ENCODE results near the gene POU2F1. TPM values are rescaled to one million over a fixed set of nuclear protein-coding genes. Genes with fewer than 3 reads are reported as not detected.

Gene POU2F1
- total and polyA plus RNA-seq, 2 donors (not counting 1 experiment from before 2014, with no cell fraction given): 5.2 to 48.8 TPM

DNA sequence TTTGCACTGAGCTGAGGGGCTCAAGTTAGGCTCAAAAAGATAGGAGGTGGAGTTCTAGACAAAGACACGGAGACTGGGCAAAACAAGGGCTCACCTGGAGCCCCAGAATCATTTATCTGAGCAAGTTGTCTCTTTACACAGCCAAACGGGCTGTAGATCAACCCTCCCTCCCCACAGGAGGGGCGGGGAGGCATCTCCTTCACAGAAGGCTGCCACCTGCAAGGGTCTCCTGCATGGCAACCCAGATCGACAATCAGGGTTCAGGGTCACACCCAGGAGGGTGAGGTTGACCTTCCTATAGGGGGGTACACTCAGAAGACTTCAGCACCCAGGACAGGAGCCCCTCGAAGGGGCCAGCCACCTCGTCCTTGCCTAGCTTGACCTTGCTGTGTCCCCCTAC lies 213.6 kb downstream of the POU2F1 start:
- Histone ChIP-seq H3K27me3 (replicated peaks in 1 of 4; ENCODE audit: control extremely low read depth in 1 of 4, control insufficient read depth in 3 of 4, insufficient read depth in 4 of 4, low read length in 3 of 4) (peaks cover 0 to 14% (median 5%) of the 10 kb centered on the region in 4 experiments), H2AFZ (ENCODE audit: insufficient read depth, low read depth, low read length, poor library complexity, severe bottlenecking) (no peak overlapping the region), H3K9me3 (ENCODE audit: control extremely low read depth in 1 of 3, control insufficient read depth in 2 of 3, insufficient read depth in 1 of 3, low read length in 2 of 3) (peaks cover 0 to 13% (median 0%) of the 10 kb centered on the region in 3 donors), H3K4me1 (ENCODE audit: control insufficient read depth in 2 of 2, insufficient read depth in 2 of 2, low read length in 2 of 2) (peaks cover 52 to 64% of the 10 kb centered on the region in 2 donors), H3K4me3 (ENCODE audit: control extremely low read depth in 1 of 5, extremely low read depth in 1 of 5, insufficient read depth in 1 of 5, low read depth in 2 of 5, low read length in 4 of 5) (no peak overlapping the region), H3K27ac (ENCODE audit: low read length in 2 of 2) (no peak overlapping the region), H3K9ac (ENCODE audit: low read length) (no peak overlapping the region), H3K36me3 (replicated peaks in 1 of 2; ENCODE audit: control extremely low read depth in 1 of 2, control insufficient read depth in 1 of 2, extremely low read depth in 1 of 2, insufficient read depth in 2 of 2, low read length in 1 of 2) (no peaks in the 10 kb centered on the region), H3K4me2 (replicated peaks; ENCODE audit: low read depth, low read length, poor library complexity, severe bottlenecking) (no peak overlapping the region), H3K79me2 (ENCODE audit: control insufficient read depth, insufficient read depth, low read length) (no peaks in the 10 kb centered on the region), H4K20me1 (ENCODE audit: control insufficient read depth, insufficient read depth, low read length, poor library complexity, severe bottlenecking) (no peaks in the 10 kb centered on the region)
- Mint-ChIP-seq H3K4me1 (peaks cover 73% of the 10 kb centered on the region), H3K4me3 (no peak overlapping the region), H3K9me3 (ENCODE audit: insufficient read depth) (no peaks in the 10 kb centered on the region), H3K27ac (no peak overlapping the region), H3K27me3 (peaks cover 5% of the 10 kb centered on the region)
- no peak for DNase-seq
- TF ChIP-seq, protein P1, sequence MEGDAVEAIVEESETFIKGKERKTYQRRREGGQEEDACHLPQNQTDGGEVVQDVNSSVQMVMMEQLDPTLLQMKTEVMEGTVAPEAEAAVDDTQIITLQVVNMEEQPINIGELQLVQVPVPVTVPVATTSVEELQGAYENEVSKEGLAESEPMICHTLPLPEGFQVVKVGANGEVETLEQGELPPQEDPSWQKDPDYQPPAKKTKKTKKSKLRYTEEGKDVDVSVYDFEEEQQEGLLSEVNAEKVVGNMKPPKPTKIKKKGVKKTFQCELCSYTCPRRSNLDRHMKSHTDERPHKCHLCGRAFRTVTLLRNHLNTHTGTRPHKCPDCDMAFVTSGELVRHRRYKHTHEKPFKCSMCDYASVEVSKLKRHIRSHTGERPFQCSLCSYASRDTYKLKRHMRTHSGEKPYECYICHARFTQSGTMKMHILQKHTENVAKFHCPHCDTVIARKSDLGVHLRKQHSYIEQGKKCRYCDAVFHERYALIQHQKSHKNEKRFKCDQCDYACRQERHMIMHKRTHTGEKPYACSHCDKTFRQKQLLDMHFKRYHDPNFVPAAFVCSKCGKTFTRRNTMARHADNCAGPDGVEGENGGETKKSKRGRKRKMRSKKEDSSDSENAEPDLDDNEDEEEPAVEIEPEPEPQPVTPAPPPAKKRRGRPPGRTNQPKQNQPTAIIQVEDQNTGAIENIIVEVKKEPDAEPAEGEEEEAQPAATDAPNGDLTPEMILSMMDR (IDR thresholded peaks at IDR 0.05): no peak
- no peak for TF ChIP-seq EZH2 (IDR thresholded peaks at IDR 0.05; ENCODE audit: borderline replicate concordance, insufficient read depth, low read depth, low read length, poor library complexity, severe bottlenecking)
- ChIA-PET POLR2A (no interaction called here), CTCF (interaction anchor here (1.0 to 6.1 kb wide), 4 partner anchors 8 to 166 kb away, joined by 3 to 51 read pairs (median 4); no protein-coding TSS in a partner anchor)
- 96% methylated on average over 3 of the region's 6 CpGs for WGBS (ENCODE audit: insufficient coverage)
- intact Hi-C loops (cut with micrococcal nuclease): loop anchor here (5.0 to 10.0 kb wide), 2 partner anchors 110 to 212 kb away; partner anchors contain the start of gene POU2F1
- ATAC-seq (ENCODE audit: low read depth): no peak

DNA sequence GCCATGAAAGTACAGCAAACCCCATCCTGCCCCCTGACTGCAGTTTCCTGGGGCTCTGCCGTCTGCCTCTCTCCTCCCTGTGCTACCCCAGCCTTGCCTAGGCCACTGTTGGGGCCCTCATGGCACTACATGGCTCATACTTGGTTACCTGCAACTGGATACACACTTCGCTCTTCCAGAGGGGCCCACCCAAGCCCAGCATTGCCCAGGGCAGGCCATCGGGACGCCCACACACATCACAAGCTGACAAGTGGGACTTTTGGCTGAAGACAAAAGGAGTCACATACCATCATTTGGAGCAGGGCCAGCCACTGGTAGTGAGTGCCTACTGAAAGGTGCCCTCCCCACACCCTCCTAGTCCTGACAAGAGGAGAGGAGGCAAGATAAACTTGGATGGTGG lies 214.8 kb downstream of the POU2F1 start:
- peaks cover 69% of the 10 kb centered on the region for H3K4me1 Mint-ChIP-seq
- no peak for DNase-seq
- H3K9me3 Mint-ChIP-seq (ENCODE audit: insufficient read depth): no peaks in the 10 kb centered on the region
- TF ChIP-seq, protein P1 (IDR thresholded peaks at IDR 0.05): no peak
- TF ChIP-seq EZH2 (IDR thresholded peaks at IDR 0.05; ENCODE audit: borderline replicate concordance, insufficient read depth, low read depth, low read length, poor library complexity, severe bottlenecking): no peak
- Histone ChIP-seq H3K4me3 (ENCODE audit: control extremely low read depth in 1 of 5, extremely low read depth in 1 of 5, insufficient read depth in 1 of 5, low read depth in 2 of 5, low read length in 4 of 5) (no peak overlapping the region), H3K4me1 (ENCODE audit: control insufficient read depth in 2 of 2, insufficient read depth in 2 of 2, low read length in 2 of 2) (peaks cover 46 to 58% of the 10 kb centered on the region in 2 donors), H3K27ac (ENCODE audit: low read length in 2 of 2) (no peak overlapping the region), H3K27me3 (replicated peaks in 1 of 4; ENCODE audit: control extremely low read depth in 1 of 4, control insufficient read depth in 3 of 4, insufficient read depth in 4 of 4, low read length in 3 of 4) (peaks cover 0 to 19% (median 5%) of the 10 kb centered on the region in 4 experiments), H3K9me3 (ENCODE audit: control extremely low read depth in 1 of 3, control insufficient read depth in 2 of 3, insufficient read depth in 1 of 3, low read length in 2 of 3) (peaks cover 0 to 13% (median 0%) of the 10 kb centered on the region in 3 donors), H3K4me2 (replicated peaks; ENCODE audit: low read depth, low read length, poor library complexity, severe bottlenecking) (no peak overlapping the region), H3K9ac (ENCODE audit: low read length) (no peak overlapping the region), H4K20me1 (ENCODE audit: control insufficient read depth, insufficient read depth, low read length, poor library complexity, severe bottlenecking) (no peaks in the 10 kb centered on the region), H3K79me2 (ENCODE audit: control insufficient read depth, insufficient read depth, low read length) (no peaks in the 10 kb centered on the region), H3K36me3 (replicated peaks in 1 of 2; ENCODE audit: control extremely low read depth in 1 of 2, control insufficient read depth in 1 of 2, extremely low read depth in 1 of 2, insufficient read depth in 2 of 2, low read length in 1 of 2) (no peaks in the 10 kb centered on the region), H2AFZ (ENCODE audit: insufficient read depth, low read depth, low read length, poor library complexity, severe bottlenecking) (no peak overlapping the region)
- CTCF ChIA-PET: interaction anchor here (0.5 kb wide), 1 partner anchor 168 kb away, joined by 4 read pairs; no protein-coding TSS in a partner anchor
- 90% methylated on average over 4 of the region's 4 CpGs for WGBS (ENCODE audit: insufficient coverage)
- no peak overlapping the region for H3K4me3 Mint-ChIP-seq
- peaks cover 5% of the 10 kb centered on the region for H3K27me3 Mint-ChIP-seq
- no peak for ATAC-seq (ENCODE audit: low read depth)
- intact Hi-C loops (cut with micrococcal nuclease): loop anchor here (10.0 kb wide), 1 partner anchor 111 kb away; no protein-coding TSS in a partner anchor
- POLR2A ChIA-PET: no interaction called here
- no peak overlapping the region for H3K27ac Mint-ChIP-seq
